ENCODE results near the gene PPFIBP1.

The PPFIBP1 gene

DNA sequence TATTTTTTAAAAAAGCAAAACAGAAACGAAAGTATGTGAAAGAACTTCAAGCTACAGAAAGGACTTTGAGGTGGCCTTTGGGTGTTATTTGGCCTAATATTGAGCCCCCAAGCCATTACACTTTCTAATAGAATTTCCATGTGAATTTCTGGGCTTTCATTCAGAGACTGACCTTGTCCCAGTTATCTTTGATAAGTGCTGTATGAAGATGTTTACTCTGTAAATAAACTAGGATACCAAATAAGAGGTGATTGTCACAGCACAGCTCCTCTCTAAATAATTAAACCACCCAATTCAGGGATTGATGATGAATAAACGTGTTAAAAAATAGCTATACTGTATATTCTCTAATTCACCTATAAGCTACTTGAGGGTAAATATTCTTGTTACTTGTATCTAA is 32.8 kb upstream of the PPFIBP1 start:
- Histone ChIP-seq H3K4me3 (no peak overlapping the region), H3K27ac (no peak overlapping the region)
- TF ChIP-seq, protein P1, sequence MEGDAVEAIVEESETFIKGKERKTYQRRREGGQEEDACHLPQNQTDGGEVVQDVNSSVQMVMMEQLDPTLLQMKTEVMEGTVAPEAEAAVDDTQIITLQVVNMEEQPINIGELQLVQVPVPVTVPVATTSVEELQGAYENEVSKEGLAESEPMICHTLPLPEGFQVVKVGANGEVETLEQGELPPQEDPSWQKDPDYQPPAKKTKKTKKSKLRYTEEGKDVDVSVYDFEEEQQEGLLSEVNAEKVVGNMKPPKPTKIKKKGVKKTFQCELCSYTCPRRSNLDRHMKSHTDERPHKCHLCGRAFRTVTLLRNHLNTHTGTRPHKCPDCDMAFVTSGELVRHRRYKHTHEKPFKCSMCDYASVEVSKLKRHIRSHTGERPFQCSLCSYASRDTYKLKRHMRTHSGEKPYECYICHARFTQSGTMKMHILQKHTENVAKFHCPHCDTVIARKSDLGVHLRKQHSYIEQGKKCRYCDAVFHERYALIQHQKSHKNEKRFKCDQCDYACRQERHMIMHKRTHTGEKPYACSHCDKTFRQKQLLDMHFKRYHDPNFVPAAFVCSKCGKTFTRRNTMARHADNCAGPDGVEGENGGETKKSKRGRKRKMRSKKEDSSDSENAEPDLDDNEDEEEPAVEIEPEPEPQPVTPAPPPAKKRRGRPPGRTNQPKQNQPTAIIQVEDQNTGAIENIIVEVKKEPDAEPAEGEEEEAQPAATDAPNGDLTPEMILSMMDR (IDR thresholded peaks at IDR 0.05): no peak
- no peak for DNase-seq (ENCODE audit: low spot score)

DNA sequence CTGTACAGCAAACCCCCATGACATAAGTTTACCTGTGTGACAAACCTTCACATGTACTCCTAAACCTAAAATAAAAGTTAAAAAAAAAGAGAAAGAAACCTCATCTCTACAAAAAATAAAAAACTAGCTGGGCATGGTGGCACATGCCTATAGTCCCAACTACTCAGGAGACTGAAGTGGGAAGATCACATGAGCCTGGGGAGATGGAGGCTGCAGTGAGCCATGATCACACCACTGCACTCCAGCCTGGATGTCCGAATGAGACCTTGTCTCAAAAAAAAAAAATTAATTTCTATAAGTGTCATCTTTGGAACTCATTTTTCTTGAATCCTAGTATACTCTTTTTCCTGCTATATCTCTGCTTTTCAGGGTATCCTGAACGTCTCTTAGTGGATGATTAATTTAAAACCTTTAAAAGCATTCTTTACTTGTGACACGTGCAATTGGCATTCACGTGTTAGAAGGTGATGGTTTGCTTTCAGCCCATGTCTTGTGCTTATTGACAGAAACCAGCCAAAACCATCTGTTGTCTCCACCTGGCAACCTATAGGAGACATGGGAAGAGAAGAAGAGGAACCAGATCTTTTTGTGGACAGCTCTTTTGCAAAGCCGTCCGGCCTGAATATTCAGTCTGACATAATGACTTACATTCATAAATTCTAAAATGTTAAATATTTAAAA is 30.6 kb upstream of the PPFIBP1 start:
- Histone ChIP-seq H3K4me3 (no peak overlapping the region), H3K27ac (no peak overlapping the region)
- DNase-seq (ENCODE audit: low spot score): no peak
- TF ChIP-seq, protein P1 (IDR thresholded peaks at IDR 0.05): no peak

DNA sequence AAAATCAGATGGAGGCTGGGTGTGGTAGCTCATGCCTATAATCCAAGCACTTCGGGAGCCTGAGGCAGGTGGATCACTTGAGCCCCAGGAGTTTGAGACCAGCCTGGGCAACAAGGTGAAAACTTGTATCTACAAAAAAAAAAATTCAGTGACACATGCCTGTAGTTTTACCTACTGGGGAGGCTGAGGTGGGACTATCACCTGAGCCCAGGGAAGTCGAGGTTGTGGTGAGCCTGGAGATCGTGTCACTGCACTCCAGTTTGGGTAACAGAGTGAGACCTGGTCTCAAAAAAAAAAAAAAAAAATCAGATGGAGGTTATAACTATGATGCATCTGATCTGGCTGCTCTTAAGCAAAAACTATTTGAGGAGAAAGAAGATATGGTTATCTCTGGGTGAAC is 26.6 kb upstream of the PPFIBP1 start:
- no peak overlapping the region for H3K27ac ChIP-seq
- TF ChIP-seq, protein P1 (IDR thresholded peaks at IDR 0.05): no peak
- DNase-seq (ENCODE audit: low spot score): no peak
- no peak overlapping the region for H3K4me3 ChIP-seq

DNA sequence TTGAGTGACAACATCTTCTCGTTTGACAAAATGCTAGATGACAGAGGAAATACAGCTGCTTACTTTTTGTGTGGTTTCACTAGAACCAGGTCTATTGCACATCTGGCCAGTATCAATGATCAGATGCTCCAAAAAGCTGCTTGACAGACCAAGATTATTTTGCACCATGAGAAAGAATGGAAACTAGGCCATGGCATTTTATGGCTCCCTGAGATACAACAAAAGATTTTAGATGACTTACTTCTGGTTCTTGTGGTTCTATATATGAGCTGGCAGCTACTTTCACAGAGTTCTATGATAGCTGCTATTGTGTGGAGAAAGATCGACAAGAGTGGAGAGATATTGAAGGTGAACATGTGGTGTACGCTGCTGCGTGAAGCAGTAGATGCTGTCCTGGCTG is 25.9 kb upstream of the PPFIBP1 start:
- no peak overlapping the region for H3K27ac ChIP-seq
- DNase-seq (ENCODE audit: low spot score): no peak
- H3K4me3 ChIP-seq: no peak overlapping the region
- TF ChIP-seq, protein P1 (IDR thresholded peaks at IDR 0.05): no peak

DNA sequence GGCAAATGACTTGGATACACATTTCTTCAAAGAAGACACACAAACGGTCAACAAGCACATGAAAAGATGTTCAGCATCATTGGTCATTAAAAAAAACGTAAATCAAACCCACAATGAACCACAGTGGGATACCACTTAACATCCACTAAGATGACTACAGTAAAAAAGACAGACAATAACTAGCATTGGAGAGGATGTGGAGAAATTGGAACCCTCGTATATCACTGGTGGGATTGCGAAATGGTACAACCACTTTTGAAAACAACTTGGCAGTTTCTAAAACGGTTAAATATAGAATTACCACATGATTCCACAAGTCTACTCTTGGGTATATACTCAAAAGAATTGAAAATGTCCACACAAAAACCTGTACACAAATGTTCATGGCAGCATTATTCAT is 25.2 kb upstream of the PPFIBP1 start:
- TF ChIP-seq, protein P1 (IDR thresholded peaks at IDR 0.05): no peak
- Histone ChIP-seq H3K4me3 (no peak overlapping the region), H3K27ac (no peak overlapping the region)
- DNase-seq (ENCODE audit: low spot score): no peak

DNA sequence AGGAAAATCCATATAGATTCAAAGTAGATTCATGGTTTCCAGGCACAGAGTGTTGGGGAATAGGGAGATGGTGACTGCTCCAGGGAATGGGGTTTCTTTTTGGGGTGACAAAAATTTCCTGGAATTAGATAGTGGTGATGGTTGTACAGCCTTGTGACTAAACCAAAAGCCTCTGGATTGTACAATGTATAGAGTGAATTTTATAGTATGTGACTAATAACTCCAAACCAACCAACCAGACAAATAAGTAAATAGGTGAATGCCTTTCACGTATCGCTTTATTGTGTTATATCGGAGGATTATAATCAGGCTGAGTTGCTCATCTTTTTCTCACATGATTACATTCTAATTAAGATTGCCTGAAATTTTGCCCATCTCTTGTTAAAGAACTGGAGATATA is 24.6 kb upstream of the PPFIBP1 start:
- H3K4me3 ChIP-seq: no peak overlapping the region
- TF ChIP-seq, protein P1 (IDR thresholded peaks at IDR 0.05): no peak
- no peak for DNase-seq (ENCODE audit: low spot score)
- no peak overlapping the region for H3K27ac ChIP-seq

DNA sequence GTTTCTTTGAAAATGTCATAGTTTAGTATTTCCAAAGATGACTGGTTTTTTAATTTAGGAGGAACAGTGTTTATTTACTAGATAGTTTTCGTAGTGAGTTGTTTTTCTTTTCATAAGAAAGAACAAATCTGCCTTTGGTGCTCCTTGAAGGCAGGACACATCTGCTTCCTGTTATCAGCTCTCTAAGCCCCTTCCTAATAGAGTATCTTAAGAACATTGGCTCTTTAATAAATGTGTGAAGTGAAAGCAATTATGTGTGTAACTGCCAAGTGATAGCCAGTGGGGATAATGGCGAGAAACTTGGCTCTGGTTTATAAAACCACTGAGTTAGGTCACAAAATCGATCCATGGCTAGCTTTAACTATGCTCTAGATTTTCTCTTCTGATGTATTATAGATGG is 23.5 kb upstream of the PPFIBP1 start:
- TF ChIP-seq, protein P1 (IDR thresholded peaks at IDR 0.05): no peak
- H3K4me3 ChIP-seq: no peak overlapping the region
- H3K27ac ChIP-seq: no peak overlapping the region
- no peak for DNase-seq (ENCODE audit: low spot score)

Data from coronary artery (tissue), 2 donors.